ENCODE data around the gene HIF3A. TPM values are rescaled to one million over a fixed set of nuclear protein-coding genes. Genes with fewer than 3 reads are reported as not detected.
"Not testable (repeated sequence)": the region's sequence is repeated elsewhere in the genome, so short reads cannot be mapped to it uniquely, and the experiment has no call there.

The HIF3A gene
- total RNA-seq, 1 donor from 2014 or later = 219 TPM

DNA sequence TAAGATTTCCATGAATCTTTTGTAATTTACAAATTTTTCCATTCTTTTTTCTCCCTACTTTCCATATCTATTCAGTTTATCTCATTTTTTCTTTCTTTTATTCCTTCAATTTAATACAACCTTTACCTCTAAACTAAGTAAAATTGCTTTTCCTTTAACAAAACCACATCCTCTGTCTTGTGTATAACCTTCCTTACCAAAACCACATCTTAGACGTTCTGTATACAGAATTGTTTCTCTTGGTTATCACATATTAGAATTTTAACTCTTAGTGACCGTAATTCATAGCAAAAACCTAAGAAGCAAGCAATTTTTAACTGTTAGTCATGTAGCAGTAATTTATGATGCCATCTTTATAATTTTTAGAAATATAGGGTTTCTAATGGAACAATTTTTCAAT, 65.1 kb downstream of the HIF3A start:
- no peak for DNase-seq

- DNase-seq = no peak
These were observed 67.5 kb downstream of the HIF3A start for GRCh38 chr19:46364359-46364758.

DNA sequence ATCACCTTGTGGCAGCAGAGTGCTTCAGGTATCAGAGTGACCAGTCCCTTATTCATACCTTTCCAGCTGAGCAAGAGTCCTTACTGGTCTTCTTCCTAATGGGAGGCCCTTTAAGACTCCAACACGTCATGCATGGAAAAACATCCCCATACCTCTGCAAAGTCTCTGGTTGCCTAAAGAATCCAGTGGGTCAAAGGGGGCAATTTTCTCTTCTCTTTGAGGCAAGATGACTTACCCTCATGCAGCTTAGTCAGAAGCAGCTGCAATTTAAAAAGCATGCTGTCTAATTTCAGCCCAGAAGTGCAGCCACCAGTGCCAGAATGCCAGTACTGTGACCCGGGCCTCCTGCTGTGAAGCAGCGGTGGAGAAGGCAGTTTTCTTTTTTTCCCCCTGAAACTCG, 68.7 kb downstream of the HIF3A start:
- DNase-seq = no peak

- DNase-seq = no peak
These were observed 69.9 kb downstream of the HIF3A start for GRCh38 chr19:46366620-46367292.

- no peak for DNase-seq
These were observed 70.6 kb downstream of the HIF3A start for GRCh38 chr19:46367426-46367825.

- no peak for DNase-seq
These were observed 71.3 kb downstream of the HIF3A start for GRCh38 chr19:46368116-46368515.

GRCh38 chr19:46369817-46370216, 73.0 kb downstream of the HIF3A start:
- DNase-seq = no peak

GRCh38 chr19:46371371-46371901, 74.6 kb downstream of the HIF3A start:
- no peak for DNase-seq

DNA sequence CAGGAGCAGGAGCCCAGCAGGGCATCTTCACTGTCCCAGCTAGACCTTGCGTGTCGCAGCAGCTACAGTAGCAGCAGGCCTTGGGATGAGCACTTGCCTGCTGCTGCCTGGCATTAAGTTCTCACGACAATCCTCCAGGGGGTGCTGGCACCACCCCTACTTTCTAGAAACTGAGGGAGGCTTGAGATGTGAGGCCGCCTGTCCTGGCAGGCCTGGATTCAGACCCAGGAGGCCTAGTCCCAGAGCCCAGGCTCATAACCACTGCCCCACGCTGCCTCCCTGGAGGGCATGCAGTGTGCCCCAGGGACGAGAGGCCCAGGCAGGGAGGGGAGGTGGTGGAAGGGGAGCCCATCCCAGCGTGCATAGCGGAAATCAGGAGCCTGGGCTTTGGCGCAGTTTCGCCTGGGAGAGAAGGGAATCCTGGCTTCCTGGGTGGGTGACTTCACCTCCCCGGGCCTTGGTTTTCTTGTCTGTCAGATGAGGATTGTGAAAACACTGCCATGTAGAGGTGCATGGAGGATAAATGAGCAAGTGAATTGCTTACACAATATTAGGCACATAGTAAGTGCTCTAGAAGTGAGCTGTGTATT, 76.2 kb downstream of the HIF3A start:
- no peak for DNase-seq

- DNase-seq = peak; percentile 92
These were observed 76.9 kb downstream of the HIF3A start for GRCh38 chr19:46373491-46374359.

DNA sequence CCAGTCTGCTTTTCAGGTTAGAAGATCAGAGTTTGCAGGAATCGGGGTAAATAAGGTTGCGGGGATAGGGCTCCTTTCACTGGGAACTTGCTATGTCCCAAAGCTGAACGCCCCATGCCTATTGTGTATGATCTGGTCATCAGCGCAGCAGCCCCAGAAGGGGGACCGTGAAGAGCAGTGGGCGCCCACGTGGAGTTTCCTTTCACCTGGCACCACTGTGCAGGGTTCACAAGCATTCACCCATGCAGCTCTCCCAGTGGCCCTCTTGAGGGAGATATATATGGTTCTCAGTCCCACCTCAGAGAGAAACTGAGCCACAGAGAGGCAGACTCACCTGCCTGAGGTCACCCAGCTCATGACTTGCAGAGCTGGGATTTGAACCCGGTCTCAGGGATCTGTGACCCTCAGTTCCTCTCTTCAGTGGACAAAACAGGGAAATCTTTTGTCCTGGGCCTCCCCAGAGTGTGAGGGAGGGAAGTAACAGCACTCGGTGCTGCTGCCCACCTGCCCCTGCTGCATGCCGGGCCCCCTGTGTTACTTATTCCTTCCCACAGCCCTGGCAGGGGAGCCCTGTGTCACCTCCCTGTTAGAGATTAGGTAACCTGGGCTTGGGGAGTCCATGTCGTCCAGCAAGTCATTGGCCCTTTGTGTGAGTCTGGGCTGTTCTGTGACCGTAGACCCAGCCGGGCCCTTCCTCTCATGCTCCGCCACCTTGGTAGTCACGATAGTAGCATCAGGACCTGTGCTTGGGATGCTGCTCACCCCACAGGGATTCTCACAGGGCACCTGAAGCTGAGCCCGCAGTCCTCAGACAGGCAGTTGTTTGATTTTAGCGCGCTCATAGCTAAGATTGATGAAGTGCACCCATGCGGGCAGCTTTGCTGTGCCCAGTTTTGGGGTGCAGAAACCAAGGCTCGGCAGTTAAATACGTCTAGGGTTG, 78.0 kb downstream of the HIF3A start:
- DNase-seq = no peak

- not testable (repeated sequence) for DNase-seq
These were observed 78.7 kb downstream of the HIF3A start for GRCh38 chr19:46375476-46376067.

DNA sequence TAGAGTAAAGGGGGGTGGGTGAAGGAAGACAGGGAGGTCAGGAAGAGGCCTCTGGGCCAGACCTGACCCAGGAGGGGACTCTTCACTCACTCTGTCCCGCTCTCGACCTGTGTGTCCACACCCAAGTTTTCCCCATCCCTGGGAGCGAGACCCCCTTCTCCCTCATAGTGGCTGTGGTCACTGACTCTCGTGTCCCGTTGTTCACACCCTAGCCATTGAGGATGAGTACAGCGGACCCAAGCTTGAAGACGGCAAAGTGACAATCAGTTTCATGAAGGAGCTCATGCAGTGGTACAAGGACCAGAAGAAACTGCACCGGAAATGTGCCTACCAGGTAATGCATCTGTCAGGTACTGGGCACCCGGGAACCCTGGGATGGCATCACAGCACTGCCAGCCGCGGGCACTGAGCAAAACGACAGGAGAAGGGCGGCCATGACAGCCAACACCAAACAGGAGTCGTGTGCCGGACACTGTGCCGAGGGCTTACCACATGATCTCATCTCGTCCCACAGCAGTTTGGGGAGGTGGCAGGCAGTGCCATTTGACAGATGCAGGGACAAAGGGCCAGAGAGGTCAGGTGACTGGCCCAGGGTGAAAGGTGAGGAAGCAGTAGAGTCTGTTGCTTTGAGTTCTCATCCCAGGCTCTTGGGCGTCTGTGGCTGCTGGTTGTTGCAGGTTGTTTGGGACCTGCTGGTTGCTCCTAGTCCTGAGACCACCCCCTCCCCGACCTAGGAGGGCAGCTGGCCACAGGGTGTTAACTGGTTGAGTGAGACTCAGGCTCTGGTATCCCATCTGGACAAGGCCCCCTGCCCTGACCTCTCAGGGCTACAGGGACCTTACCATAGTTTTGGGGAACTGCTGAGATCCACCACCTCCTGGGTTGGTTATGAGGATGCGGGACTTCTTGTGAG, 79.7 kb downstream of the HIF3A start:
- no peak for DNase-seq

GRCh38 chr19:46378268-46378667, 81.4 kb downstream of the HIF3A start:
- peak; percentile 76 for DNase-seq

DNA sequence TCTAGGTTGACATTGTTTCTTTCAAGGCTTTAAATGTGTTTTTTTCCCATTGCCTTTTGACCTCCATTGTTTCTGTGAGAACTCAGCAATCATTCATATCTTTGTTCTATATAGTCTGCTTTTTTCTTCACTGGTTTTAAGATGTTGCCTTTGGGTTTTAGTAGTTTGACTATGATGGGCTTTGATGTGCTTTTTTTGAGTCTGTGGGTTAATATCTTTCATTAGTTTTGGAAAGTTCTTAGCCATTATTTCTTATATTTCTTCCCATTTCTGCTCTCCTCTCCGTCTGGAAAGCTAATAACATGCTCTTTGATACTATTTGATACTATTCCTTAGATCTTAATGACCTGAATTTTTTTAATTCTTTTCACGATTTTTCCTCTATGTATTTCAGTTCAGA, 83.8 kb downstream of the HIF3A start:
- DNase-seq = no peak

- no peak for DNase-seq
These were observed 84.5 kb downstream of the HIF3A start for GRCh38 chr19:46381346-46381745.

GRCh38 chr19:46381756-46382345, 85.0 kb downstream of the HIF3A start:
- DNase-seq = no peak

DNA sequence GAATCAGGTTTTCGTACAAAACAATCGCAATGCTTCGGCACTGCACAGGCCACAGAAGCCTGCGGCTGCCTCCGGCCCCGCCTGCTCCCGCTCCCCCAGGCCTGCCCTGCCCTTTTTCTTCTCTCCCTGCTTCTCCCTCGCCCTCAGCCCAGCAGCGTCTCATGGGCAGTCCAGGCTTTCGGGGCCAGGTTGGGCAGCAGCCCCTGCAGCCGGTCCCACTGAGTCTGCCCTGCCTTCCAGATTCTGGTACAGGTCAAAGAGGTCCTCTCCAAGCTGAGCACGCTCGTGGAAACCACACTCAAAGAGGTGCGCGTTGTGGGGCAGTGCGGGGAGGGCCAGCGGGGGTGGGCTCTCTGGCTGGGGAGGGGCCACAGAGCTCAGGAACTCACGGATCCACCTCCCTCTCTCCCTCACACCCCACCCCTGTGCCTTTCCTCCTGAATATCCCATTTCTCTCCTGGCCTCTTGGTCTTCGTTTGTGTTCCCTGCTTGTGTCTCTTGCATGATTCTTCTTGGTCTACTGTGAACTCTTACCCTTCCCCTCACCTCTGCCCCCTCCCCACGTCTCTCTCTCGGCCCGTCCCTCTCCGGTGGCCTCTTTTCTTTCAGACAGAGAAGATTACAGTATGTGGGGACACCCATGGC, 86.5 kb downstream of the HIF3A start:
- DNase-seq = no peak

GRCh38 chr19:46383846-46384245, 87.0 kb downstream of the HIF3A start:
- DNase-seq = no peak
